Measurements from ENCODE around the gene CCND2.

GRCh38 chr12:4242595-4242994, 31.0 kb upstream of the CCND2 start:
- TF ChIP-seq, protein P1, sequence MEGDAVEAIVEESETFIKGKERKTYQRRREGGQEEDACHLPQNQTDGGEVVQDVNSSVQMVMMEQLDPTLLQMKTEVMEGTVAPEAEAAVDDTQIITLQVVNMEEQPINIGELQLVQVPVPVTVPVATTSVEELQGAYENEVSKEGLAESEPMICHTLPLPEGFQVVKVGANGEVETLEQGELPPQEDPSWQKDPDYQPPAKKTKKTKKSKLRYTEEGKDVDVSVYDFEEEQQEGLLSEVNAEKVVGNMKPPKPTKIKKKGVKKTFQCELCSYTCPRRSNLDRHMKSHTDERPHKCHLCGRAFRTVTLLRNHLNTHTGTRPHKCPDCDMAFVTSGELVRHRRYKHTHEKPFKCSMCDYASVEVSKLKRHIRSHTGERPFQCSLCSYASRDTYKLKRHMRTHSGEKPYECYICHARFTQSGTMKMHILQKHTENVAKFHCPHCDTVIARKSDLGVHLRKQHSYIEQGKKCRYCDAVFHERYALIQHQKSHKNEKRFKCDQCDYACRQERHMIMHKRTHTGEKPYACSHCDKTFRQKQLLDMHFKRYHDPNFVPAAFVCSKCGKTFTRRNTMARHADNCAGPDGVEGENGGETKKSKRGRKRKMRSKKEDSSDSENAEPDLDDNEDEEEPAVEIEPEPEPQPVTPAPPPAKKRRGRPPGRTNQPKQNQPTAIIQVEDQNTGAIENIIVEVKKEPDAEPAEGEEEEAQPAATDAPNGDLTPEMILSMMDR (IDR thresholded peaks at IDR 0.05) = no peak
- TF ChIP-seq POLR2A (IDR thresholded peaks at IDR 0.05) = no peak
